Esophagus squamous epithelium (tissue), 5 donors: ENCODE results near the gene FAM200A. TPM values are rescaled to one million over a fixed set of nuclear protein-coding genes. Genes with fewer than 3 reads are reported as not detected.
A peak's percentile ranks its signal among the peaks of the same experiment; 100 is the strongest.
"Not testable (repeated sequence)": the region's sequence is repeated elsewhere in the genome, so short reads cannot be mapped to it uniquely, and the experiment has no call there.

Source experiments
- DNase-seq: peaks from one replicate; lab custom pipeline; 2025; lab: John Stamatoyannopoulos, UW
- H3K27ac ChIP-seq, 4 donors: fragments of 200-600 bp; sonication (generic); one replicate each; pipeline ENCODE4 v1.5.1; 2016 to 2019; ENCODE audit warnings: mild to moderate bottlenecking in 1 of 4
- H3K27me3 ChIP-seq, 4 donors: fragments of 200-600 bp; sonication (generic); 1 replicate in 3 of 4; 2 replicates in 1 of 4; pipeline versions ENCODE4 v1.5.1 to v1.6.0; 2017 to 2021; ENCODE audit warnings: antibody characterized with exemption in 1 of 4
- H3K36me3 ChIP-seq, 3 donors: fragments of 200-600 bp; sonication (generic); one replicate each; pipeline ENCODE4 v1.5.1; 2016 to 2019
- H3K4me1 ChIP-seq, 3 donors: fragments of 200-600 bp; sonication (generic); one replicate each; pipeline ENCODE4 v1.5.1; 2017 to 2019
- H3K4me3 ChIP-seq, 4 donors: fragments of 200-600 bp; sonication (generic); 1 replicate in 3 of 4; 2 replicates in 1 of 4; pipeline ENCODE4 v1.5.1; 2016 to 2019; ENCODE audit warnings: mild to moderate bottlenecking in 2 of 4, moderate library complexity in 1 of 4
- H3K9me3 ChIP-seq, 3 donors: fragments of 200-600 bp; sonication (generic); one replicate each; pipeline ENCODE4 v1.5.1; 2016 to 2019
- POLR2A ChIP-seq, 4 donors: fragments of 450-650 bp; IDR thresholded peaks; one replicate each; pipeline ENCODE4 v1.6.1; 2017; ENCODE audit warnings: antibody characterized with exemption in 4 of 4, mild to moderate bottlenecking in 4 of 4, moderate library complexity in 3 of 4
- WGBS, 2 donors: methylation state at CpG; one replicate each; pipeline ENCODE4 v1.1.5; 2018; 5-methylcytosine and 5-hydroxymethylcytosine counted together
- intact Hi-C: fragments of 100-400 bp; cut with DNase I; formaldehyde crosslinking; loops from one replicate; pipeline ENCODE4 v1.15.0; 2022
- total RNA-seq, 4 donors: library from RNA; depleted of rRNA; stranded (reverse); fragments of >200 nt; gene quantifications; one replicate each; pipeline ENCODE4 v1.1.0, GENCODE V29; 2016
- TF ChIP-seq, protein P1 (sequence below), 6 experiments: fragments of 450-650 bp in 4 of 6; fragments of 200-600 bp in 2 of 6; sonication (generic) in 2 of 6; IDR thresholded peaks; one replicate each; pipeline ENCODE4 v1.5.1; 2016 to 2019; ENCODE audit warnings: antibody characterized with exemption in 6 of 6, mild to moderate bottlenecking in 4 of 6, moderate library complexity in 4 of 6
- donor health status: DM: yes; HTN: yes; CAD: no.

The FAM200A gene
- total RNA-seq, 4 donors from 2014 or later: 1.9 to 5.6 (median 5.1) TPM

DNA sequence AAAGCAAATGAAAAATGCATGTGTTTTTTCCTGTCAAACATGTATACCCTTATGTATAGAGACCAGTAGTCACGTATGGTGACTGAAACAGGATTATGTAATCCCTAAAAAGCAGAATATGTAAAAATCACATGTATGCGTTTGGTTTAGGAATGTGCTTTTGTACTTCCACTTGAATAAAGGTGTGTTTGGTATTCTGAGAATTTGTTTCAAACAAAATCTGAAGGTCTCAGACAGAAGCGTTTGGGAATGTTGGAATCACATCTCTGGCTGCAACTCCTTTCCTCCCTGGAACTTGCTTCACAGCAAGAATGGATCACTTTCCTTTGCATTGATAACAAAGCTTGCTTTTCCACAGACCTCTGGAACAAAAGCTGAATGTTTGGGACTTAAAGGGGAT lies 24.3 kb upstream of the FAM200A start:
- no peak for DNase-seq
- no peak overlapping the region for H3K4me3 ChIP-seq
- H3K27ac ChIP-seq: no peak overlapping the region
- intact Hi-C loops: no loop called here
- peaks cover 0 to 22% (median 7%) of the 10 kb centered on the region in 3 donors for H3K4me1 ChIP-seq
- H3K36me3 ChIP-seq: peaks cover 3 to 28% (median 4%) of the 10 kb centered on the region in 3 donors
- H3K27me3 ChIP-seq: no peaks in the 10 kb centered on the region
- WGBS, 2 donors: 66 to 79% methylated on average over 3 of the region's 3 CpGs
- TF ChIP-seq, protein P1, sequence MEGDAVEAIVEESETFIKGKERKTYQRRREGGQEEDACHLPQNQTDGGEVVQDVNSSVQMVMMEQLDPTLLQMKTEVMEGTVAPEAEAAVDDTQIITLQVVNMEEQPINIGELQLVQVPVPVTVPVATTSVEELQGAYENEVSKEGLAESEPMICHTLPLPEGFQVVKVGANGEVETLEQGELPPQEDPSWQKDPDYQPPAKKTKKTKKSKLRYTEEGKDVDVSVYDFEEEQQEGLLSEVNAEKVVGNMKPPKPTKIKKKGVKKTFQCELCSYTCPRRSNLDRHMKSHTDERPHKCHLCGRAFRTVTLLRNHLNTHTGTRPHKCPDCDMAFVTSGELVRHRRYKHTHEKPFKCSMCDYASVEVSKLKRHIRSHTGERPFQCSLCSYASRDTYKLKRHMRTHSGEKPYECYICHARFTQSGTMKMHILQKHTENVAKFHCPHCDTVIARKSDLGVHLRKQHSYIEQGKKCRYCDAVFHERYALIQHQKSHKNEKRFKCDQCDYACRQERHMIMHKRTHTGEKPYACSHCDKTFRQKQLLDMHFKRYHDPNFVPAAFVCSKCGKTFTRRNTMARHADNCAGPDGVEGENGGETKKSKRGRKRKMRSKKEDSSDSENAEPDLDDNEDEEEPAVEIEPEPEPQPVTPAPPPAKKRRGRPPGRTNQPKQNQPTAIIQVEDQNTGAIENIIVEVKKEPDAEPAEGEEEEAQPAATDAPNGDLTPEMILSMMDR (IDR thresholded peaks at IDR 0.05): no peak
- no peak for TF ChIP-seq POLR2A (IDR thresholded peaks at IDR 0.05)
- H3K9me3 ChIP-seq: no peaks in the 10 kb centered on the region

GRCh38 chr7:99573257-99573656 lies 21.3 kb upstream of the FAM200A start:
- intact Hi-C loops: no loop called here
- Histone ChIP-seq H3K27me3 (no peaks in the 10 kb centered on the region), H3K9me3 (no peaks in the 10 kb centered on the region), H3K4me3 (no peak overlapping the region), H3K4me1 (no peaks in the 10 kb centered on the region), H3K36me3 (peaks cover 4 to 58% (median 7%) of the 10 kb centered on the region in 3 donors), H3K27ac (no peak overlapping the region)
- no peak for DNase-seq
- WGBS, 2 donors: 82 to 100% methylated on average over 1 of the region's 1 CpG
- TF ChIP-seq, protein P1 (IDR thresholded peaks at IDR 0.05): no peak
- no peak for TF ChIP-seq POLR2A (IDR thresholded peaks at IDR 0.05)

DNA sequence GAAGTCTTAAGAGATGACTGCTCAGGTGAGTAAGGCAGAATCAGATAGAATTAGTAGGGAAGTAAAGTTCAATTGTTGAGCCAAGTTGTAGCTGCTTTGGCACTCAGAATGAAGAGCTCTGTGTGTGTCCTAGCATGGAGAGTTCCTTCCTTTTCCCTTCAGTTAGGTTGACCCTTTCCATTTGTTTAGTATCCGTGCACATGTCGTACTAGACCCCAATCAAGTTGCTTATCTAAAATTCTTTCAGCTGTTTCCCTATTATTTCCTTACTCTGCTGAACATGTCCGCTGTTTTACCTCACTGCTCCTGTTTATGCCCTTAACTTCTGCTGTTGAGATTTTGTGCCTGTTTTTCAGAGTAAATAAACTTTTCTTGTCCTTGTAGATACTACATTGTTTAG lies 19.9 kb upstream of the FAM200A start:
- Histone ChIP-seq H3K27me3 (no peaks in the 10 kb centered on the region), H3K4me1 (no peaks in the 10 kb centered on the region), H3K36me3 (peaks cover 4 to 73% (median 7%) of the 10 kb centered on the region in 3 donors), H3K27ac (no peak overlapping the region), H3K4me3 (no peak overlapping the region), H3K9me3 (no peaks in the 10 kb centered on the region)
- DNase-seq: no peak
- 86 to 97% methylated on average over 3 of the region's 3 CpGs for WGBS, 2 donors
- TF ChIP-seq POLR2A (IDR thresholded peaks at IDR 0.05): no peak
- TF ChIP-seq, protein P1 (IDR thresholded peaks at IDR 0.05): no peak
- intact Hi-C loops: no loop called here

GRCh38 chr7:99568770-99569169 lies 16.9 kb upstream of the FAM200A start:
- peaks cover 10 to 100% (median 11%) of the 10 kb centered on the region in 3 donors for H3K36me3 ChIP-seq

GRCh38 chr7:99563650-99564049 lies 11.7 kb upstream of the FAM200A start:
- Histone ChIP-seq H3K27ac (peak overlapping the region; percentile 19 to 99 (median 96)), H3K36me3 (peaks cover 6 to 87% (median 22%) of the 10 kb centered on the region in 3 donors), H3K9me3 (no peaks in the 10 kb centered on the region), H3K27me3 (no peaks in the 10 kb centered on the region), H3K4me3 (peak overlapping the region in 1 of 4 donors; percentile 6), H3K4me1 (peaks cover 31 to 74% (median 39%) of the 10 kb centered on the region in 3 donors)
- no peak for DNase-seq
- intact Hi-C loops: no loop called here
- 58 to 60% methylated on average over 8 to 10 of the region's 10 CpGs for WGBS, 2 donors
- no peak for TF ChIP-seq POLR2A (IDR thresholded peaks at IDR 0.05)
- TF ChIP-seq, protein P1 (IDR thresholded peaks at IDR 0.05): no peak

More at GRCh38 chr7:99568770-99569169, 16.9 kb upstream of the FAM200A start:
- peaks cover 0 to 28% (median 3%) of the 10 kb centered on the region in 3 donors for H3K4me1 ChIP-seq
- DNase-seq, H3K9me3 ChIP-seq, H3K27me3 ChIP-seq, H3K27ac ChIP-seq, intact Hi-C loops, H3K4me3 ChIP-seq: not testable (repeated sequence)
- WGBS, 2 donors: 95% methylated on average over 7 of the region's 7 CpGs
